Prostate gland (tissue), 2 donors: ENCODE results near the gene EPC1. TPM values are rescaled to one million over a fixed set of nuclear protein-coding genes. Genes with fewer than 3 reads are reported as not detected.

Experiments
- DNase-seq: peaks from one replicate; pipeline ENCODE4 v3.0.0-alpha.2; 2019; ENCODE audit warnings: low spot score
- H3K27ac ChIP-seq, 2 donors: fragments of 200-600 bp; sonication (generic); 2 replicates each; pipeline ENCODE4 v1.5.1; 2017 to 2019
- H3K27me3 ChIP-seq: fragments of 200-600 bp; sonication (generic); replicated peaks from 2 replicates; pipeline ENCODE4 v1.5.1; 2019; ENCODE audit not compliant: insufficient read depth
- H3K36me3 ChIP-seq, 2 donors: fragments of 200-600 bp; sonication (generic); 1 replicate in 1 of 2; 2 replicates in 1 of 2; pipeline versions ENCODE4 v1.5.1 to v1.8.1; 2017 to 2019
- H3K4me1 ChIP-seq: fragments of 200-600 bp; sonication (generic); replicated peaks from 2 replicates; pipeline ENCODE4 v1.5.1; 2019
- H3K4me3 ChIP-seq, 2 donors: fragments of 200-600 bp; sonication (generic); 2 replicates each; pipeline ENCODE4 v1.5.1; 2017 to 2019
- H3K9me3 ChIP-seq: fragments of 200-600 bp; sonication (generic); 2 replicates; pipeline ENCODE4 v1.5.1; 2017
- POLR2A ChIP-seq: fragments of 450-650 bp; IDR thresholded peaks from one replicate; pipeline ENCODE4 v1.6.1; 2016; ENCODE audit warnings: antibody characterized with exemption, mild to moderate bottlenecking
- POLR2AphosphoS5 ChIP-seq: sonication (generic); formaldehyde crosslinking; IDR thresholded peaks from one replicate; pipeline ENCODE4 v1.6.1; 2017; ENCODE audit warnings: antibody characterized with exemption
- WGBS: methylation state at CpG from one replicate; pipeline ENCODE4 v1.1.5; 2018; 5-methylcytosine and 5-hydroxymethylcytosine counted together
- intact Hi-C: fragments of 100-400 bp; cut with DNase I; formaldehyde crosslinking; loops from one replicate; pipeline ENCODE4 v1.14.2; 2022
- total RNA-seq, 2 donors: library from RNA; depleted of rRNA; stranded (reverse); fragments of >200 nt; gene quantifications; one replicate each; pipeline ENCODE4 v1.1.0, GENCODE V29; 2016
- TF ChIP-seq, protein P1 (sequence below), 4 experiments: fragments of 200-600 bp in 2 of 4; fragments of 450-650 bp in 2 of 4; sonication (generic) in 2 of 4; IDR thresholded peaks; 1 replicate in 3 of 4; 2 replicates in 1 of 4; pipeline ENCODE4 v1.5.1; 2016 to 2019; ENCODE audit warnings: antibody characterized with exemption in 4 of 4, mild to moderate bottlenecking in 2 of 4, moderate library complexity in 2 of 4

EPC1 gene
- total RNA-seq, 2 donors from 2014 or later: 37.1 to 58.3 TPM

DNA sequence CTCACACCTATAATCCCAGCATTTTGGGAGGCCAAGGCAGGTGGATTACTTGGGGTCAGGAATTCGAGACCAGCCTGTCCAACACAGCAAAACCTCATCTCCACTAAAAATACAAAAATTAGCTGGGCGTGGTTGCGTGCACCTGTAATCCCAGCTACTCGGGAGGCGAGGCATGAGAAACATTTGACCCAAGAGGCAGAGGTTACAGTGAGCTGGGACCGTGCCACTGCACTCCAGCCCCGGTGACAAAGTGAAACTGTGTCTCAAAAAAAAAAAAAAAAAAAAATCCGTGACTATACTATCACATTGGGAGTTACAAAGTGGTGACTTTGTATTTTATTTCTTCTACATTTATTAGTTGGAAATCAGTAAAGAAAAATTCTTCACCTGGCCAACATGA, 101.2 kb downstream of the EPC1 start:
- DNase-seq: no peak
- intact Hi-C loops: no loop called here
- no peaks in the 10 kb centered on the region for H3K27me3 ChIP-seq
- 87% methylated on average over 8 of the region's 8 CpGs for WGBS
- H3K27ac ChIP-seq: no peak overlapping the region
- TF ChIP-seq POLR2A (no peak), POLR2AphosphoS5 (no peak)
- TF ChIP-seq, protein P1, sequence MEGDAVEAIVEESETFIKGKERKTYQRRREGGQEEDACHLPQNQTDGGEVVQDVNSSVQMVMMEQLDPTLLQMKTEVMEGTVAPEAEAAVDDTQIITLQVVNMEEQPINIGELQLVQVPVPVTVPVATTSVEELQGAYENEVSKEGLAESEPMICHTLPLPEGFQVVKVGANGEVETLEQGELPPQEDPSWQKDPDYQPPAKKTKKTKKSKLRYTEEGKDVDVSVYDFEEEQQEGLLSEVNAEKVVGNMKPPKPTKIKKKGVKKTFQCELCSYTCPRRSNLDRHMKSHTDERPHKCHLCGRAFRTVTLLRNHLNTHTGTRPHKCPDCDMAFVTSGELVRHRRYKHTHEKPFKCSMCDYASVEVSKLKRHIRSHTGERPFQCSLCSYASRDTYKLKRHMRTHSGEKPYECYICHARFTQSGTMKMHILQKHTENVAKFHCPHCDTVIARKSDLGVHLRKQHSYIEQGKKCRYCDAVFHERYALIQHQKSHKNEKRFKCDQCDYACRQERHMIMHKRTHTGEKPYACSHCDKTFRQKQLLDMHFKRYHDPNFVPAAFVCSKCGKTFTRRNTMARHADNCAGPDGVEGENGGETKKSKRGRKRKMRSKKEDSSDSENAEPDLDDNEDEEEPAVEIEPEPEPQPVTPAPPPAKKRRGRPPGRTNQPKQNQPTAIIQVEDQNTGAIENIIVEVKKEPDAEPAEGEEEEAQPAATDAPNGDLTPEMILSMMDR (IDR thresholded peaks at IDR 0.05): no peak
- H3K9me3 ChIP-seq: no peaks in the 10 kb centered on the region
- no peaks in the 10 kb centered on the region for H3K36me3 ChIP-seq
- H3K4me1 ChIP-seq: no peaks in the 10 kb centered on the region
- no peak overlapping the region for H3K4me3 ChIP-seq

DNA sequence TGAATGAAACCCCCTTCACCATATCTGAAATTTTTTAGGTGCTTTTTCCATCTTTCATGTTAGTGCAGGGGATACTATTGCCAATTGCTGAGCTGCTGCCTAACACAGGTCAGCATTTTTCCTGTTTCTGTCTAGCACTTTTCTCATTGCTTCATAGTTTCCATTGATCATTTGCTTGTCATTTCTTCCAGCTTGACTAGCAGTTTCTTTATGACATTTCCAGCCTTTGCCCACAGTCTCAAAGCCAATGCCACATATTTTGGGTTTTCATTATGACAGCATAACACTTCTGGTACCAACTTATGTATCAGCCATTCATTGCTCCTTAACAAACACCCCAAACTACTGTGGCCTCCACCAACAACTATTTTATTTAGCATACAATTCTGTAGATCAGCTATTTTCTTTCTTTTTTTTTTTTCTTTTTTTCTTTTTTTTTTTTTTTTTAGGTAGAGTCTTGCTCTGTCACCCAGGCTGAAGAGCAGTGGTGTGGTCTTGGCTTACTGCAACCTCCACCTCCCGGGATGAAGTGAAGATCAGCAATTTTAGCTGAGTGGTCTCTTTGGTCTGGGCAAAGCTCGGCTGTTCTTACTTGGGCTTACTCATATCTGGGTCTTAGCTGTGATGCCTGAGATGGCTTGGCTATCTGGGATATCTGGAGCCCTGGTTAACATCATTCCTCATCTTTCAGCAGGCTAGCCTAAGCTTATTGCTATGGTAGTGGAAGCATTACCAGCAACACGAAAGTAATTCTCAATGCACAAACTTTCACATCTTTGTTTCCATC, 102.3 kb downstream of the EPC1 start:
- Histone ChIP-seq H3K27me3 (no peaks in the 10 kb centered on the region), H3K4me3 (no peak overlapping the region), H3K36me3 (no peaks in the 10 kb centered on the region), H3K27ac (no peak overlapping the region), H3K4me1 (no peaks in the 10 kb centered on the region), H3K9me3 (no peaks in the 10 kb centered on the region)
- no peak for TF ChIP-seq POLR2A
- TF ChIP-seq, protein P1 (IDR thresholded peaks at IDR 0.05): no peak
- no peak for TF ChIP-seq POLR2AphosphoS5
- 95% methylated on average over 3 of the region's 3 CpGs for WGBS
- intact Hi-C loops: no loop called here
- DNase-seq: no peak

DNA sequence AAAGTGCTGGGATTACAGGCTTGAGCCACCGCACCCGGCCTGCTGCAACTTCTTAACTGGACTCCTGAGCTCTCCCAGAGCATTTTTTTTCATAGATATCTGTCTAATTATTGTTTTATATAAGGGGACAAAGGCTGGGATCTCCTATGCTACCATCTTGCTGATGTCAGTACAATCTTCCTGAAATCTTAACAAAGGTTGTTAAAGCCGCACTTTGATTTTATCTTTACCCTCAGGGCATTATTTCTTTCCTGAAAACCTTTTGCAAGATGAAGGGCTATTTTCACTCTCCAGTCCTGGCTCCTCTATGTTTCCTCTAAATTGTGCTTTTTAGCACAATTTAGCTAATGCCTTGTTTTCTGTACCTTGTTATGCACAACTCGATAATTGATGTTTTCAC, 102.9 kb downstream of the EPC1 start:
- no peak for DNase-seq
- H3K27me3 ChIP-seq: no peaks in the 10 kb centered on the region
- no peaks in the 10 kb centered on the region for H3K9me3 ChIP-seq
- intact Hi-C loops: no loop called here
- WGBS: 77% methylated on average over 4 of the region's 4 CpGs
- TF ChIP-seq, protein P1 (IDR thresholded peaks at IDR 0.05): no peak
- TF ChIP-seq POLR2A (no peak), POLR2AphosphoS5 (no peak)
- no peak overlapping the region for H3K4me3 ChIP-seq
- H3K27ac ChIP-seq: no peak overlapping the region
- no peaks in the 10 kb centered on the region for H3K4me1 ChIP-seq
- no peaks in the 10 kb centered on the region for H3K36me3 ChIP-seq

DNA sequence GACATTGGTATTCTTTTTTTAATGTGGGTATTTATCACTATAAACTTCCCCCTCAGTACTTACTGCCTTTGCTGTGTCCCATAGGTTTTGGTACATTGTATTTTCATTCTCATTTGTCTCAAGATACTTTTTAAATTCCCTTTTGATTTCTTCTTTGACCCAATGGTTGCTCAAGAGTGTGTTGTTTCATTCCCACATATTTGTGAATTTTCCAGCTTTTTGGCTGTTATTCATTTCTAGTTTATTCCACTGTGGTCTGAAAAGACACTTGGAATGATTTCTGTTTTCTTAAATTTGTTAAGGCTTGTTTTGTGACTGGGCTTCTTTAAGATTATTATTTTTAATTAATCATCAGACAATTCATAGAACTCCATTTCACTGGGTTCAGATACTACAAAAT, 105.0 kb downstream of the EPC1 start:
- TF ChIP-seq POLR2A (no peak), POLR2AphosphoS5 (no peak)
- TF ChIP-seq, protein P1 (IDR thresholded peaks at IDR 0.05): no peak
- no peak overlapping the region for H3K27ac ChIP-seq
- no peaks in the 10 kb centered on the region for H3K9me3 ChIP-seq
- H3K4me1 ChIP-seq: no peaks in the 10 kb centered on the region
- intact Hi-C loops: no loop called here
- H3K27me3 ChIP-seq: no peaks in the 10 kb centered on the region
- no peak for DNase-seq
- no peaks in the 10 kb centered on the region for H3K36me3 ChIP-seq
- H3K4me3 ChIP-seq: no peak overlapping the region

DNA sequence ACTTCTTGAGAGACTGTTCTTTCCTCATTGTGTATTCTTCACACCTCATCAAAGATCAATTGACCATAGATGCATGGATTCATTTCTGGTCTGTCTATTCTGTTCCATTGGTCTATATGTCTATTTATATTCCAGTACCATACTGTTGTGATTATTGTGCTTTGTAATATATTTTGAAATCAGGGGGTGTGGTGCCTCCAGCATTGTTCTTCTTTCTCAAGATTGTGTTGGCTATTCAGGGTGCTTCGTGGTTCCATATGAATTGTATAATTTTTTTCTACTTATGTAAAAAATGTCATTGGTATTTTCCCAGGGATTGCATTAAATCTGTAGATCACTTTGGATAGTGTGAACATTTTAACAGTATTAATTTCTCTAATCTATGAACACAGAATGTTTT, 106.5 kb downstream of the EPC1 start:
- TF ChIP-seq, protein P1 (IDR thresholded peaks at IDR 0.05): no peak
- no peak for TF ChIP-seq POLR2AphosphoS5
- no peak for TF ChIP-seq POLR2A
- Histone ChIP-seq H3K27me3 (no peaks in the 10 kb centered on the region), H3K36me3 (no peaks in the 10 kb centered on the region), H3K4me1 (no peaks in the 10 kb centered on the region), H3K4me3 (no peak overlapping the region), H3K9me3 (no peaks in the 10 kb centered on the region), H3K27ac (no peak overlapping the region)
- WGBS: 91% methylated on average over 1 of the region's 1 CpG
- intact Hi-C loops: no loop called here
- DNase-seq: no peak
